GM12878 (cell line): ENCODE measurements around the gene DHDH. TPM values are rescaled to one million over a fixed set of nuclear protein-coding genes. Genes with fewer than 3 reads are reported as not detected.

Experiments
- ATAC-seq: fragments of 200-7000 bp; cut with Tn5 transposase; 3 replicates; pipeline ENCODE4 v1.9.1; 2020; ENCODE audit warnings: mild to moderate bottlenecking, moderate library complexity
- BruUV-seq: library from RNA; stranded (reverse); fragments of 400-500 nt; replicated peaks from 2 replicates; lab custom pipeline; 2021; lab: Mats Ljungman, UMichigan
- CTCF ChIA-PET: fragments of 300-600 bp; sonication (Branson Sonifier 250); formaldehyde crosslinking; extraction: SDS; loops from one replicate; lab custom pipeline; 2021; ENCODE audit warnings: inconsistent platforms; lab: Yijun Ruan, JAX
- POLR2A ChIA-PET: fragments of 350-600 bp; formaldehyde crosslinking; extraction: SDS; loops from one replicate; lab custom pipeline; 2021; ENCODE audit warnings: inconsistent platforms; lab: Charles Lee
- RAD21 ChIA-PET: fragments of 300-600 bp; sonication (Branson Sonifier 250); formaldehyde crosslinking; loops from one replicate; lab custom pipeline; 2023; ENCODE audit warnings: antibody characterized with exemption; ENCODE audit not compliant: unreplicated experiment; lab: Charles Lee
- SMC1A ChIA-PET: fragments of 300-600 bp; sonication (Branson Sonifier 250); formaldehyde crosslinking; loops from one replicate; lab custom pipeline; 2023; ENCODE audit not compliant: unreplicated experiment, uncharacterized antibody; lab: Charles Lee
- DNase-seq: peaks from one replicate; pipeline ENCODE4 v3.0.0-alpha.2; 2011; ENCODE audit warnings: low read depth, low spot score
- FAIRE-seq: peaks from 3 replicates; lab custom pipeline; 2011; peaks lifted over from hg19 to GRCh38; lab: Jason Lieb, UNC
- H2AFZ ChIP-seq: 2 replicates; pipeline ENCODE4 v1.6.0; 2011; ENCODE audit warnings: low read depth, low read length, control low read depth; ENCODE audit not compliant: control insufficient read depth
- H3K27ac ChIP-seq: 2 replicates; pipeline ENCODE4 v1.5.1; 2011; ENCODE audit warnings: control low read depth; ENCODE audit not compliant: control insufficient read depth, insufficient read depth
- H3K27me3 ChIP-seq, 2 experiments: replicated peaks in 1 of 2; 2 replicates each; pipeline versions ENCODE4 v1.6.0 to v1.6.1; 2011; ENCODE audit warnings: low read length in 1 of 2; ENCODE audit not compliant: control insufficient read depth in 2 of 2, insufficient read depth in 2 of 2
- H3K36me3 ChIP-seq, 2 experiments: 2 replicates each; pipeline ENCODE4 v1.5.1; 2011; ENCODE audit warnings: low read length in 1 of 2; ENCODE audit not compliant: control insufficient read depth in 2 of 2, insufficient read depth in 2 of 2
- H3K4me1 ChIP-seq: 2 replicates; pipeline ENCODE4 v1.6.1; 2011; ENCODE audit warnings: mild to moderate bottlenecking, low read length, moderate library complexity, mixed read lengths; ENCODE audit not compliant: control insufficient read depth, insufficient read depth
- H3K4me2 ChIP-seq: 2 replicates; pipeline ENCODE4 v1.6.0; 2011; ENCODE audit warnings: control low read depth; ENCODE audit not compliant: control insufficient read depth, insufficient read depth
- H3K4me3 ChIP-seq: fragments of 200-600 bp; sonication (generic); 2 replicates; pipeline ENCODE4 v1.5.1; 2016
- H3K79me2 ChIP-seq: 2 replicates; pipeline ENCODE4 v1.6.0; 2011; ENCODE audit warnings: low read length; ENCODE audit not compliant: control insufficient read depth, insufficient read depth
- H3K9ac ChIP-seq: 2 replicates; pipeline ENCODE4 v1.8.0; 2011; ENCODE audit warnings: low read length, control low read depth, mixed read lengths; ENCODE audit not compliant: control insufficient read depth, insufficient read depth
- H3K9me3 ChIP-seq: replicated peaks from 3 replicates; pipeline ENCODE4 v1.5.1; 2011; ENCODE audit warnings: mild to moderate bottlenecking, low read length; ENCODE audit not compliant: control insufficient read depth, insufficient read depth
- H4K20me1 ChIP-seq: 2 replicates; pipeline ENCODE4 v1.6.0; 2011; ENCODE audit not compliant: control insufficient read depth, insufficient read depth
- ATF7 ChIP-seq: fragments of 450-650 bp; IDR thresholded peaks from 2 replicates; pipeline ENCODE4 v1.6.1; 2016; ENCODE audit warnings: low read depth, mild to moderate bottlenecking
- CREB1 ChIP-seq: IDR thresholded peaks from 2 replicates; pipeline ENCODE4 v1.6.1; 2012; ENCODE audit warnings: low read depth, mild to moderate bottlenecking, inconsistent platforms
- EP300 ChIP-seq, 2 experiments: fragments of 150-350 bp in 1 of 2; IDR thresholded peaks; 2 replicates each; pipeline ENCODE4 v1.6.1; 2011 to 2012; ENCODE audit warnings: low read depth in 2 of 2, low read length in 2 of 2, borderline replicate concordance in 1 of 2, improper control_type of control experiment in 1 of 2, inconsistent platforms in 1 of 2; ENCODE audit not compliant: control insufficient read depth in 1 of 2
- ESRRA ChIP-seq: IDR thresholded peaks from 2 replicates; pipeline ENCODE4 v1.6.1; 2012; ENCODE audit warnings: mild to moderate bottlenecking, low read length, improper control_type of control experiment
- GATAD2B ChIP-seq: fragments of 450-650 bp; conservative IDR thresholded peaks from 2 replicates; pipeline ENCODE4 v1.6.1; 2017; ENCODE audit warnings: low read depth, mild to moderate bottlenecking, moderate library complexity
- LARP7 ChIP-seq: fragments of 450-650 bp; IDR thresholded peaks from 2 replicates; pipeline ENCODE4 v1.6.1; 2017; ENCODE audit warnings: mild to moderate bottlenecking
- ZNF24 ChIP-seq: fragments of 450-650 bp; IDR thresholded peaks from 2 replicates; pipeline ENCODE4 v1.6.1; 2017; ENCODE audit warnings: antibody characterized with exemption, mild to moderate bottlenecking
- ZNF384 ChIP-seq: IDR thresholded peaks from 2 replicates; pipeline ENCODE4 v1.6.1; 2012; ENCODE audit warnings: low read depth, mild to moderate bottlenecking, low read length, improper control_type of control experiment, borderline replicate concordance
- ZSCAN29 ChIP-seq: fragments of 450-650 bp; IDR thresholded peaks from 2 replicates; pipeline ENCODE4 v1.6.1; 2017; ENCODE audit warnings: mild to moderate bottlenecking, moderate library complexity
- WGBS: methylation state at CpG from one replicate; pipeline ENCODE4 v1.1.6; 2016; ENCODE audit warnings: low lambda C conversion rate; ENCODE audit not compliant: insufficient replicate concordance, insufficient coverage; ENCODE audit errors: missing lambda C conversion rate; 5-methylcytosine and 5-hydroxymethylcytosine counted together
- in situ Hi-C: fragments of 300-500 bp; cut with MboI; formaldehyde crosslinking; loops from 9 replicates; pipeline ENCODE4 v1.14.3; 2018; ENCODE audit warnings: mixed read lengths
- intact Hi-C: fragments of 100-400 bp; cut with micrococcal nuclease; formaldehyde crosslinking; loops from one replicate; pipeline ENCODE4 v1.14.2; 2022; ENCODE audit not compliant: unreplicated experiment
- polyA plus RNA-seq, 11 experiments: library from polyadenylated mRNA; depleted of rRNA in 4 of 11; unstranded in 6 of 11; stranded (reverse) in 5 of 11; fragments of >200 nt; fragmentation: Nextera tagmentation in 4 of 11; fragmentation: Illumina TruSeq in 1 of 11; extraction: Ambion mirVana in 4 of 11; extraction: Trizol in 1 of 11; gene quantifications; 1 replicate in 1 of 11; 2 replicates in 10 of 11; pipeline versions ENCODE4 v1.2.1 to v1.2.3, GENCODE V29; 2011 to 2016; ENCODE audit warnings: inconsistent platforms in 2 of 11, missing spikeins in 2 of 11, low read depth in 1 of 11
- total RNA-seq, 4 experiments: library from RNA; depleted of rRNA in 3 of 4; stranded (reverse); fragments of >200 nt in 3 of 4; fragmentation: Illumina TruSeq in 1 of 4; extraction: Trizol in 1 of 4; gene quantifications; 2 replicates each; pipeline versions ENCODE4 v1.2.1 to v1.2.3, GENCODE V29; 2013 to 2021
- TF ChIP-seq, protein P1 (sequence below): IDR thresholded peaks from 2 replicates; pipeline ENCODE4 v1.6.1; 2011; ENCODE audit warnings: borderline replicate concordance, low read depth, mild to moderate bottlenecking, moderate library complexity, mixed read lengths, low read length; ENCODE audit not compliant: insufficient read depth; ENCODE audit errors: extremely low read length
- TF ChIP-seq, protein P2 (sequence below): IDR thresholded peaks from 2 replicates; pipeline ENCODE4 v1.6.1; 2011; ENCODE audit warnings: low read depth, low read length, improper control_type of control experiment, borderline replicate concordance

DHDH gene
- total and polyA plus RNA-seq, 10 of the 15 experiments (the other 5 are each of a cell fraction or from before 2014, with no cell fraction given) = 0.13 to 0.21 (median 0.15) TPM; not detected in 7

DNA sequence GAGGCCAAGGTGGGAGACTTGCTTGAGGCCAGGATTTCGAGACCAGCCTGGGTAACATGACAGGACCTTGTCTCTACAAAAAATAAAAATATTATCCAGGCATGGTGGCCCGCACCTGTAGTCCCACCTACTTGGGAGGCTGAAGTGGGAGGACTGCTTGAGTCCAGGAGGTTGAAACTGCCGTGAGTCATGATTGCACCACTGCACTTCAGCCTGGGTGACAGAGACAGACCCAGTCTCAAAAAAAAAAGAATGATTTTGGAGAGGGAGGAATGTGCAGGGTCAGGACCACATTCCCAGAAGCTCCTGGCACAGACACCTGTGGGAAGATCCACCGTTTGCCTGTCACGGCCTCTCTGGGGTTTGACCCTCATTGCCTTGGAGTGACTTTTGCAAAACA is 11.9 kb downstream of the DHDH start:
- ChIA-PET POLR2A (no interaction called here), SMC1A (no interaction called here), RAD21 (no interaction called here), CTCF (no interaction called here)
- Histone ChIP-seq H3K4me2 (no peak overlapping the region), H3K9me3 (peaks cover 10% of the 10 kb centered on the region; the same call in 1 of the 3 replicates), H3K4me3 (no peak overlapping the region), H3K36me3 (no peaks in the 10 kb centered on the region), H3K27ac (no peak overlapping the region), H3K79me2 (no peaks in the 10 kb centered on the region), H3K27me3 (no peaks in the 10 kb centered on the region), H2AFZ (no peak overlapping the region), H4K20me1 (no peaks in the 10 kb centered on the region), H3K4me1 (no peaks in the 10 kb centered on the region), H3K9ac (no peak overlapping the region)
- DNase-seq (no peak), FAIRE-seq (no peak), ATAC-seq (no peak)
- in situ Hi-C loops = no loop called here
- TF ChIP-seq LARP7 (no peak), ZNF384 (no peak), EP300 (IDR thresholded peaks at IDR 0.05; ENCODE audit: borderline replicate concordance in 1 of 2, control insufficient read depth in 1 of 2, low read depth in 2 of 2, low read length in 2 of 2) (no peak), ESRRA (no peak), ZSCAN29 (no peak), GATAD2B (no peak), ZNF24 (no peak), ATF7 (no peak), CREB1 (no peak)
- TF ChIP-seq, protein P1, sequence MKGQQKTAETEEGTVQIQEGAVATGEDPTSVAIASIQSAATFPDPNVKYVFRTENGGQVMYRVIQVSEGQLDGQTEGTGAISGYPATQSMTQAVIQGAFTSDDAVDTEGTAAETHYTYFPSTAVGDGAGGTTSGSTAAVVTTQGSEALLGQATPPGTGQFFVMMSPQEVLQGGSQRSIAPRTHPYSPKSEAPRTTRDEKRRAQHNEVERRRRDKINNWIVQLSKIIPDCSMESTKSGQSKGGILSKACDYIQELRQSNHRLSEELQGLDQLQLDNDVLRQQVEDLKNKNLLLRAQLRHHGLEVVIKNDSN = no peak
- TF ChIP-seq, protein P2, sequence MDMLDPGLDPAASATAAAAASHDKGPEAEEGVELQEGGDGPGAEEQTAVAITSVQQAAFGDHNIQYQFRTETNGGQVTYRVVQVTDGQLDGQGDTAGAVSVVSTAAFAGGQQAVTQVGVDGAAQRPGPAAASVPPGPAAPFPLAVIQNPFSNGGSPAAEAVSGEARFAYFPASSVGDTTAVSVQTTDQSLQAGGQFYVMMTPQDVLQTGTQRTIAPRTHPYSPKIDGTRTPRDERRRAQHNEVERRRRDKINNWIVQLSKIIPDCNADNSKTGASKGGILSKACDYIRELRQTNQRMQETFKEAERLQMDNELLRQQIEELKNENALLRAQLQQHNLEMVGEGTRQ = no peak
- intact Hi-C loops = no loop called here
- BruUV-seq = no TSS peak
- WGBS = 40% methylated on average over 5 of the region's 5 CpGs
